Fibroblast of upper back skin (primary cell): Measurements from ENCODE around the gene ELF1.
A peak's percentile ranks its signal among the peaks of the same experiment; 100 is the strongest.
"Not testable (repeated sequence)": the region's sequence is repeated elsewhere in the genome, so short reads cannot be mapped to it uniquely, and the experiment has no call there.

ENCODE experiments used
- DNase-seq: peaks from one replicate; pipeline ENCODE4 v3.0.0-alpha.2; 2013

ELF1 gene

DNA sequence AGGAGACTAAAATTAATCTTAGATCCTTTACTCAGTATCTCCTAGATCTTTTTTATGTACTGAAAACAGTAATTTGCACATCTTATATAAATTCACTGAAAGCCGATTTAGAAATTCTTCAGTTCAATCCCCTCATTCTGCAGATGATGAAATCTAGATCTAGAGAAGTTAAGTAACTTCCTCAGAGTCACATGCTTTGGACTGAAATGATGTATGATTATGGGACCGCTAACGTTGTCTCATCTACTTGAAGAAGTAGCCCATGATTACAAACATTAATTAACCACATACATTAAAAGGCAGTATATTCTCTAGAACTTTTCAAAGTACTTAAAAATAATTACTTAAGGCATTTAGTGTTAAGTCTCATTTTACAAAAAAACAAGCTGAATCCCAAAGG, 37.8 kb downstream of the ELF1 start:
- no peak for DNase-seq

DNA sequence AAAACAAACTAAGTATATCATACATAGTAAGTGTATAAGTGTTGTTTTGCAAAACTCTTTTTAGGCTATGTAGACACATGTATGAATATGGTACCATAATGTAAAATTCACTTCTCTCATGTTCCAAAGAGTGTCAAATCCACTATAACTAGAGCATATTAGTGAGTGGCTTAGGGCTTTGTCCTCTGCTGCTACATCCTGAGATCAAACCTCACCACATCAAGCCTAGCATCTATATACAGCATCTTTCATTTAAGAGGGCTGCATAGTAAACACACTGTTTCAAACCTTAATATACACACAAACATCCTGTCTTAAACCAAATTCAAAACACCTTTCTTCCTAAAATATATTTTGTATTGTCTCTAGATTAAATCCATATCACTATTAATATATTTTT, 38.7 kb downstream of the ELF1 start:
- DNase-seq: no peak

DNA sequence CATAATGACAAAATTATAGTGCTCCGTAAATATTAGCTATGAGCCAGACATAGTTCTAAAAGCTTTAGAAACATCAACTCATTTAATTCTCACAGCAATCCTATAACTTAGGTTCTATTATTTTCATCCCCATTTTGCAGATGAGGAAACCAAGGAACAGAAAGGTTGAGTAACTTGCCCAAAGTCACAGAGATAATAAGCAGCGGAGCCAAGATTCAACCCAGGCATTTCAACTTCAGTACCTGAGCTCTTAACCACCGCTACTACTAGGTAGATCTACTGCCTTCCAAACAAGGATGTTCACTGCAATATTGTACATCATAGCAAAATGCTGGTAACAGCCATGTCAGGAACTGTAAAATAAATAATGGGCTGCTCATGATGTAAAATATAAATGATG, 39.9 kb downstream of the ELF1 start:
- no peak for DNase-seq

DNA sequence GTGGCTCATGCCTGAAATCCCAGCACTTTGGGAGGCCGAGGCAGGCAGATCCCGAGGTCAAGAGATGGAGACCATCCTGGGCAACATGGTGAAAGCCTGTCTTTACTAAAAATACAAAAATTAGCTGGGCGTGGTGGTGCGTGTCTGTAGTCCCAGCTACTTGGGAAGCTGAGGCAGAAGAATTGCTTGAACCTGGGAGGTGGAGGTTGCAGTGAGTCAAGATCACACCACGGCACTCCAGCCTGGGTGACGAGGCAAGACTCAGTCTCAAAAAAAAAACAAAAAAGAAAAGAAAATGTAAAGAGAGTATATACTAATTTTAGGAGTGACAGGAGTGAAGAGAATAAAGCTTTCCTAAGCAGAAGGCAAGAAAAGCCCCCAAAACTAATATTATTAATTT, 41.0 kb downstream of the ELF1 start:
- DNase-seq: not testable (repeated sequence)

DNA sequence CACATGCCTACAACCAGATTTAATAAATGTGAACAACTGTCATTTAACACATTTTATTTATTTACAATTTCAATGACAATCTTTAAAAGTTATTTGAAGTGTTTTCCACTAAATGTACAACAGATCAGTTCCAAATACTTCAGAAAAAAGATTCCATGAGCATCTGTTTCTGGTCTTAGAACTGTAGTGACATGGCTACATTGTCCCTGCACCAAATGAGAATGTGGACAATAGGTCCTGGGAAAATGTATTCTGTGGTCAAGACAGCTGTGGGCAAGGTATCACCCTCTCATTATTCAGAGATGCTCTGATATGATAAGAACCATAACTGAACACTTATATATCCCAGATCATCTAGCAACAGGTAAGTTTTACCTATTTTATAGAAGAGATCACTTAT, 43.7 kb downstream of the ELF1 start:
- no peak for DNase-seq

DNA sequence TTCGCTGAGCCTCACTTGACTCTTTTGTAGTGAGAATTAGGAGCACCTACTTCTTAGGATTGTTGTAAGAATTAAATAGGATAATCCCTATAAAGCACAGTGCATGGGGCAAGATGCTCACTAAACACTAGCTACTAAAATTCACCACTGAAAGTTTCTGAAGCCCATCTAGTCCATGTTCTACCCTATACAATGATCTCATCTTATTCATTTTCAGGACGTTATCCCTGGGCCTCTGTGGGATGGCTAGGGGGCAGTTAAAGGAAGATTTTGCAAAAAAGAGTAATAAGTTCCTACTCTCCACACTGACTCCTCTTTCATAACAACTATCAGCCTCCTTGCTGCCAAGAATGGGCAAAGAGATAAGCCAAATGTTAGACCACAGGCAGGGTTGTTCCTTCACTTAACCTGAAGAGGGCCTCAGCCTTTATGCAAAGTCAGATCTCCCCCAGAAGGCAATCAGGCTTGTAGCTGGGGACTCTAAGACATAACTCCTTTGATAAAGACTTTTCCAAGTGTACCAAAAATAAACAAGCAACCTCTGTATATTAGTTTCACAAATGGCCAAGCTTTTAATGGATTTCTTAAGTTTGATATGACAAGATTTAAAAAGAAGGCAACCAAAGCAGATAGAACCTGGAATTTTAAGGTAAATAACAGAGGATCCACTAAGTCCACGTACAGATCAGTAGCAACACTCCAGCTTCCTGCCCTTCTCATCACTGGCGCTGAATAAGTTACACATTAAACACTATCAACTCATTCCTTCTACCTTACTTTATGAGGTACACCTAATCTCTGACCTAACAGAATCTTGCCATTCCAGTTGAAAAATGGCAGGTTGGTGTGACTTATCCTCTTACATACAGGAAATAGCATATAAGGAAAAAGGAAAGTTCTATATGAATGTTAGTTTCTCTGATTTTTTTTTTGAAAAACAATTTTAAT, 44.4 kb downstream of the ELF1 start:
- peak; percentile 23 for DNase-seq

DNA sequence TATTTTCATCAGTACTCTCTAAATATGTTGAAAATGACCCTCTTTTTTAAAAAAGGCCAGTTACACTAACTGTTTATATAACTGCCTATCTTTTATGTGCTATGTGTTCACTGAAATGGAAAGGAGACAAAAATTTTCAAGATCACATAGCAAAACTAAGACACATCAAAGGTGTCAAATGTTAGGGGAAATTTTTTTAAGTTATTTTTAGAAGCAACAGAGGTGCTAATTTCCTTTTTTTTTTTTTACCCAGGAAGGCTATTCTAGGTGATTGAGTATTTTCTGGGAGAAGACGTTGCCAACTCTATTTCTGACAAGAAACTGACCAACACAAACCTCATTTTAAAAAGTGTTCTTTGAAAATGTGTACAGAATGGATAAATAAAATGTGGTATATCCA, 45.7 kb downstream of the ELF1 start:
- DNase-seq: no peak

DNA sequence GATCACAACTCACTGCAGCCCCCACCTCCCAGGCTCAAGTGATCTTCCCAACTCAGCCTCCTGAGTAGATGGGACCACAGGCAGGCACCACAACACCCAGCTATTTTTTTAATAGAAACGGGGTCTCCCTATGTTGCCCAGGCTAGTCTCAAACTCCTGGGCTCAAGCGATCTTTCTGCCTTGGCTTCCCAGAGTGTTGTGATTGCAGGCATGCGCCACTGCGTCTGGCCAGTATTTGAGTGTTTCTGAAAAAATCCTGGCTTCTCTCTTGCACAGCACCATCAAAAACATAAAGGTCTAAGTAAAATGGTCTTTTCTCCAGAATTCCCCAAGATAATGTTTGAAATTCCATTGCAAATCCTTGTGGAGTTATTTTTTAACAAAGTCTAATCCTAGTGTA, 47.8 kb downstream of the ELF1 start:
- no peak for DNase-seq

DNA sequence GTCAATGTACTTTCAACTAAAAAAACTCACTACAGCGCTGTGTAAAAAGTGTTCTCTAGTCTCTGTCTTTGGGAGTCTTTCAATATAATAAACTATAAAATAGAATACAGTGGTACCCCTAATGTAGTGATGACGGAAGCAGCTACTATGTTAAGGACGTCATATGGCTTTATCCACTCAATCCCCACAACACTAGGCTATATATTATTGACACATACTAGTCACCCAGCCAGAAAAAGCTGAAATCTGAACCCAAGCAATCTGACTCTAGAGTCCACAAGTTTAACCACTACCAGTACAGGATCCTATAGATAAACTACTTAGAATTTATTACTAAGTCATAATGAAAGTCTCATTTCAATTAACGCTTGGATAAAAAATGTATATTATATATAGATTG, 48.3 kb downstream of the ELF1 start:
- no peak for DNase-seq

DNA sequence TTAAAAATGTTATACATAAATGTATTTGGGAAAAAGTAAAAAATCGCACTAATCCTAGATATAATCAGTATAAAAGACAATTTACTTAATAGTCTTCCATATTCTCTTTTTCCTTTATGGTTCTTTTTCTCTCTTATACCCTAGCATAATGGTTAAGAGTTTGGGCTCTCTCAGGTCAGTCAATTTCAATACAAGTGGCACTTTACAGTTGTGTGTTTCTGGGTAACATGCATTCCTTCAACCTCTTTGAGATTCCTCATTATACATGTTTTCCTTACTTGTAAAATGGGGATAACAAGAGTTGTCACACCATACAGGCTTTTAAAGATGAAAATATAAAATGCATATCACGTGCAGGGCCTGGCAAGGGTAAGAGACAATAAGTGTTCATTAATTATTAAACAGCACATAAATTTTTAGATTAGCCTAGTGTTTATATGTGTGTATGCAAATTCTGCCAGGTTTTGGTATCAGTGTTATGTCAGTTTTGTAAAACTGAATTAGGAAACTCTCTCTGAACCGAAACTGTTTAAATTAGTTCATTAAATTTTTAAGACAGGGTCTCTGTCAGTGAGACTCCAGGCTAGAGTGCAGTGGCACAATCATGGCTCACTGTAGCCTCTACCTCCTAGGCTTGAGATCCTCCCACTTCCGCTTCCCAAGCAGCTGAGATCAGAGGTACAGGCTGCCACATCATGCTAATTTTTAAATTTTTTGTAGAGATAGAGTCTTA, 49.8 kb downstream of the ELF1 start:
- no peak for DNase-seq

DNA sequence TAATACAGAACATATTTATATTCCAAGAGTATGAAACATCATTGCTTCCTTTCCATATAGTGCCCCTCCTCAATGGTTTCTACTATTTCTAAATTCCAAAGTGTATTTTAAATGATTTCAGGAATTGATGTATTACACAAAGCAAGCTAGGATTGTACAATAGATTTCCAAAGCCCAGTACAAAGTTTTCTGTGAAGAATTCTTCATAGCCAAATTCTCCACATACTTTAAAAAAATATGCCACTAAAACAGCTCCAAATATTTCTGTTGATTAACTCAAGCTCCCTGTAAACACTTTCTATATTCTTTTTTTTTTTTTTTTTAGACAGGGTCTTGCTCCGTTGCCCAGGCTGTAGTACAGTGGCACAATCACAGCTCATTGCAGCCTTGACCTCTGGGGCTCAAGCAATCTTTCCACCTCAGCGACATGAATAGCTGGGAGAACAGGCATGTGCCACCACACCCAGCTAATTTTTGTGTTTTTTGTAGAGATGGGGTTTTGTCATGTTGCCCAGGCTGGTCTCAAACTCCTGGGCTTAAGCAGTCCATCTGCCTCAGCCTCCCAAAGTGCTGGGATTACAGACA, 50.6 kb downstream of the ELF1 start:
- no peak for DNase-seq

DNA sequence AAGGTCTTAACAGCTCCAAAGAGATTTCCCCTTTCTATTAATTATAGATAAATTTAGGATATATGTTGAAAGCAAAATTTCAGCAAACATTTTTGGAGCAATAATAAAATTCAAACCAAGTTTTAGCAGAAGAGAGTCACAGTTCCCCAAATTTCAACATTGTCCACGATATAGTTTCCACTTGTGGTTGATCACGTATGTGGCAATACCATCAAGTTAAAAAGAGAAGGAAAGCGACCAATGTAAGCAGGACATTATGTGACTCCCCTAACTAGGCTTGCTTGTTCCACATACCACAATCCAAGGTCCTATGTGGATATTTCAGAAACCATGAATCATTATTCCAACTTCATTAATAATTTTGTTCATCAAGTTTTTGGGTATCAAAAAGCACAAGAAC, 52.8 kb downstream of the ELF1 start:
- DNase-seq: no peak

DNA sequence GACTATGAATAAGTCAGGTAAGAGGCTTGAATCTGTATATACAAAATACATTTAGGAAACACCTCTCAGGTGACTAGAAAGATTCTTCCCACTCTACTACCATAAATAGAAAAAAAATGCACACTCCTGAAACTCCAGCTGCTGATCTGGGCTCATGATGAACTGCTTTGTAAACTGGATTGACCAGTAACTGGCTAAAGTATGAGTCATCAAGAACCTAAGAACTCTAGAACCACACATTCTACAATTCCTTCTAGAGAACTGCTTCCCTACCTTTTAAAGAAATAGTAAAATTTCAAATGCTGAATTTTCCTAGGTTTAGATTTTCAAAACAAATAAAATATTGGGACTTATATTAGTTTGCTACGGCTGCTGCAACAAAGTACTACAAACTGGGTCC, 55.2 kb downstream of the ELF1 start:
- DNase-seq: peak; percentile 25

DNA sequence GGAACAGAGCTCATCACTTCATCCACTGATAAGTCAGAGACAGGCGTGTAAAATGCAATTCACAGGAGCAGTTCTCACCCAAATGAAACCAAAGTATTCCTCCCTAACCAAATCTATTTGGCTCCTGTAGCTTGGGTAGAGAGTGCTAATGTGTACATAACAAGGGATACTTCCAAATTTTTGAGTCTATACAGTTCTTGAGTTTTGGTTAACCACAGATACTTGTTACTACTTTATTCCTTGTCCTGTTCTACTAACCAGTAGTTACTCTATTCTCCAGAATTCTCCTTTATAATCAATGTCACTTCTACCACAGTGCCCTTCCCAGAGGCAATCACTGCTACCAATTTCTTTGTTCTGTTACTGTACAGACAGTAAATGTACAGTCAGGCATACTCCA, 57.3 kb downstream of the ELF1 start:
- no peak for DNase-seq

DNA sequence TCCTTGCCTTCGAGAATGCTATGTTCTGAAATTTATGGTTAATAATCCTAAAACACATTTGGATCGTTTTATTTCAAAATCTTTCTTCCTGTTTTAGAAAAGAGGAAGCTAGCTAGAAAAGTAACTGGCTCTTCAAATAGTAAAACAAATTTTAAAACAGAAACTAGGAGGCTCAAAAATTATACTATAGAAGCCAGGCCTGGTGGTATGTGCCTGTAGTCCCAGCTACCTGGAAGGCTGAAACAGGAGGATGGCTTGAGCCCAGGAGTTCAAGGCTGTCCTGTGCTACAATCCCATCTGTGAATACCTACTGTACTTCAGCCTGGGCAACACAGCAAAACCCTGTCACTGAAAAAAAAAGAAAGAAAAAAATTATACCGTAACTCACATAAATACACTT, 57.9 kb downstream of the ELF1 start:
- no peak for DNase-seq

DNA sequence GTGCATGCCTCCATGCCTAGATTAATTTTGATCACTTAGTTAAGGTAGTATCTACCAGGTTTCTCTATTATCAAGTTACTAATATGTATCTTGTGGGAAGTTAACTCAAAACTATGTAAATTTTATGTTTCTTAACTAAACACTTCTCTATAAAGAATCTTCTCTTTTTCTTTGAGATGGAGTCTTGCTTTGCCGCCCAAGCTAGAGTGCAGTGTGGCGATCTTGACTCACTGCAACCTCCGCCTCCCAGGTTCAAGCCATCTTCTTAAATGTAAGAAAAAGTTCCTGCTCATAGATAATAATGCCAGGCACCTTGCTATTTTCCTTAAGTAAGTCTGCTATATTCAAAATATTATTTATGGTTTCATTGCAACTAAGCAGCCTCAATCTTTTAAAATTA, 58.4 kb downstream of the ELF1 start:
- no peak for DNase-seq

DNA sequence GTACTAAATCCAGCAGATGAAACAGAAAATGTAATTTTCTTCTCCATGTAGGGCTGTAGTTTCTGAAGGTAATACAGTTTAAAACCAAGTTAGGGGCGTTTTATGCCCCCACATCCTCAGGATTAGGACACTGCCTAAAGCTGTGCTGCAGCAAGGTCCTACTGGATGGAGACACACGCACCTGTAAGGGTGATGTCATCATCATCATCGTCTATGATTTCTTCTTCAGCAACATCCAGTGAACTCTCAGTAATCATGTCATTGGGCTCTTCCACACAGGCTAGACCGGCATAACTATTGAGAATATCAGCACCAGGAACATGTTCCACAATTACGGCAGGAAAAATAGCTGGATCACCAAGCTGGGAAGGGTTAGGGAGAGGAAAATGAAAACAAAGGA, 60.5 kb downstream of the ELF1 start:
- DNase-seq: no peak

DNA sequence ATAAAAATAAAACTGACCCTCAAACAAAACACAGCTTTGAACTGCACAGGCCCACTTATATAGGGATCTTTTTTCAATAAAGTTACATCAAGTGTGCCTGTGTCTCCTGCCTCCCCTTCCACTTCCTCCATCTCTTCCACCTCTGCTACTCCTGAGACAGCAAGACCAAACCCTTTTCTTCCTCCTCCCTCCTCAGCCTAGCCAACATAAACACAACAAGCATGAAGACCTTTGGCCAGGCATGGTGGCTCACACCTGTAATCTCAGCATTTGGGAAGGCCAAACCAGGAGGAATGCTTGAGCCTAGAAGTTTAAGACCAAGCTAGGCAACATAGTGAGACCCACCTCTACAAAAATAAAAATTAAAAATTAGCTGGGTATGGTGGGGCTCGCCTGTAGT, 72.6 kb downstream of the ELF1 start:
- no peak for DNase-seq

DNA sequence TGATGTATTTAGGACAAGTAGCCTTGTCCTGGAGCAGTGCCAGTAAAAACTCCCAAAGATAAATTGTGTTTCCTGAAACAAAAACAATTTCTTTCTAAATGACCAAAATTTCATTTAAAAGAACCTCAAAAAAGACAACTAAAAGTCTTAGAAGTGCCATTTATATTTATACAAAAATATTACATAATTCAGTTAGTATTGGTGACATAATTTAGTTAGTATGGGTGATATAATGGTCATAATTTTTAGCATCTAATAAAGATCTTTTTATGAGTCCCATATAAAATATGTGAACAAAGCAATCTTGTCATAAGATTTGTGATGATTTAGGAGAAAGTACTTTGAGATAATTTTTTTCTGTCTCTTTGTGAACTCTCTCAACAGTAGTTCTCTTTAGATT, 76.0 kb downstream of the ELF1 start:
- no peak for DNase-seq

DNA sequence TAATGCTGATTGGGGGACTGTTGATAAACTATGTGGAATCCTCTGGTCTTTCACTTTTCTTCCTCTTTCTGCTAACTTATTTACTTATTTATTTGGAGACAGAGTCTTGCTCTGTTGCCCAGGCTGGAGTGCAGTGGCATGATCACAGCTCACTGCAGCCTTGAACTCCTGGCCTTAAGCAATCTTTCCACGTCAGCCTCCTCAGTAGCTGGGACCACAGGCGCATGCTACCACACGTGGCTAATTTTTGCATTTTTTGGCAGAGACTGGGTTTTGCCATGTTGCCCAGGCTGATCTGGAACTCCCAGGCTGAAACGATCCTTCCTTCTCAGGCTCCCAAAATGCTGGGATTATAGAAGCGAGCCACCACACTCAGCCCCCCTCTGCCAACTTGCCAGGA, 77.5 kb downstream of the ELF1 start:
- DNase-seq: no peak

DNA sequence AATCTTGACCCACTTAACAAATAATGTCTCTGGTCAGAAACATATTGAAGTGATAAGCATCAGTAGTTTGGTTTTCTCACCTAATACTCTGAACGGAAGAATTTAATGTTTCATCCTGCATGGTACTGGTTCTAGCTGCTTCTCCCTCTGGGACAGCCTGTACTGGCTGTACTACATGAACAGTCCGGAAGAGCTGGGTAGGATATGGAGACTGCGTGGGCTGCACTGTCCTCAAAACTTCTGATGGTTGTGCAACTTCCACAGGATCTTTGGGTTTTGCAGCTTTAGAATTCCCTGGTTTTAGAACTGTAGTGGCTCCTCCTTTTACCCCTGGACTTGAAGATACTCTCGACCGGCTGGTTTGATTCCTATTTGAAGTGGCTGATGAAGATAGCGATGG, 78.3 kb downstream of the ELF1 start:
- DNase-seq: no peak

DNA sequence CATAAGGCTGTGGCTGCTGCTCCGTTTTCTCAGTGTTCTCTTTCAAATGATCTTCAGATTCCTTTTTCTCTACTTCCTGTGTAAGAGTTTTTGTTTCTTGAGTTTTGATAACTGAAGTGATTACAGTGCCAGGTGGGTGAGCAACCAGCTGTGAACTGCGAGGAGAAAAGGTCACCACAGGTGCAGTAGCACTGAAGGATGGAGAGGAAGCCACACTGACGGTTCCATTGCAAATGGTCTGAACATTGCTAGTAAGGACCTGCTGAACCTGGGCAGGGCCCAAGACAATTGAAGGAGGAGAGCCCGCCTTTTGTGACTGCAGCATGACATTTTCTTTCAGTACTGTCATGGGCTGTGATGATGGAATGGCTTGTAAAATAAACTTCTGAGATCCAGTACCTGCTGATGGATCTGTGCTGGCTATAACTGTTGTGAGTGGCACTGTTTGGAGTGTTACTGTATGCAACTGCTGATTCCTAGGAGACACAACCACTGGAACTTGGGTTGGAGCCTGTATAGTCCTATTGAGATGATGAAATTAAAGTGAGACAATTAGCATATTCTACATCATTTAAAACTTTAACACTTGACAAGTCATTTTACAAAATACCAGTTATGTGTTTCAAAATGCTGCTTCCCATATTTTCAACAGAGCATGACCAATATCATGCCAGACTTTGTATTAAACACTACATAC, 85.5 kb downstream of the ELF1 start:
- DNase-seq: no peak

DNA sequence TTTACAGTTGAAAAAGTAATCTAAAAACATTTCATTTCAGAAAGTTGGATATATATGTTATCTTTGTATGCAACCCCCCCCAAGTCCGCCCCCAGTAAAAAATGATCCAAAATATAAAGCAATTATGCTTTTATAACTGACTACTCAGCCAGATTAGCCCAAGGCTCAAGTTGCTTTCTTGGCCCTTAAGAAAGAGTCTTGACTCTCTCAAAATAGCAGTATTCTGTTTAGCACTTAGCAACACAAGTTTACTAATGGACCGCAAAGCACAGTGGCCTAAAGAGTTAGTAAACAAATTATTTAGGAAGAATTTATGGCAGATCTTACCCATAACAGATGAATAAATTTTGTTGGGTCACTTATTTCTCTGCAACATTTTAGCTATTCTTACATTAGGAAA, 86.9 kb downstream of the ELF1 start:
- DNase-seq: no peak
